Tibial nerve (tissue), 4 donors: ENCODE data around the gene ID4. TPM values are rescaled to one million over a fixed set of nuclear protein-coding genes. Genes with fewer than 3 reads are reported as not detected.
A peak's percentile ranks its signal among the peaks of the same experiment; 100 is the strongest.
"Not testable (repeated sequence)": the region's sequence is repeated elsewhere in the genome, so short reads cannot be mapped to it uniquely, and the experiment has no call there.

ENCODE experiments used
- DNase-seq, 2 donors: peaks; one replicate each; pipeline ENCODE4 v3.0.0-alpha.2; 2019; ENCODE audit warnings: low spot score in 2 of 2
- H3K27ac ChIP-seq, 4 donors: fragments of 200-600 bp; sonication (generic) in 3 of 4; one replicate each; pipeline ENCODE4 v1.5.1; 2017 to 2019; ENCODE audit warnings: mild to moderate bottlenecking in 1 of 4
- H3K27me3 ChIP-seq, 2 donors: fragments of 200-600 bp; sonication (generic) in 1 of 2; one replicate each; pipeline versions ENCODE4 v1.5.1 to v1.6.0; 2017 to 2019
- H3K36me3 ChIP-seq, 3 donors: fragments of 200-600 bp; sonication (generic); one replicate each; pipeline ENCODE4 v1.5.1; 2018 to 2019
- H3K4me1 ChIP-seq, 4 donors: fragments of 200-600 bp; sonication (generic) in 3 of 4; one replicate each; pipeline ENCODE4 v1.5.1; 2017 to 2019
- H3K4me3 ChIP-seq, 4 donors: fragments of 200-600 bp; sonication (generic) in 3 of 4; one replicate each; pipeline ENCODE4 v1.5.1; 2017 to 2019; ENCODE audit warnings: mild to moderate bottlenecking in 1 of 4, moderate library complexity in 1 of 4
- H3K9me3 ChIP-seq, 4 donors: fragments of 200-600 bp; sonication (generic) in 3 of 4; one replicate each; pipeline ENCODE4 v1.5.1; 2017 to 2019
- CTCF ChIP-seq, 5 experiments: fragments of 200-600 bp in 3 of 5; fragments of 450-650 bp in 2 of 5; sonication (generic) in 3 of 5; IDR thresholded peaks; one replicate each; pipeline ENCODE4 v1.5.1; 2016 to 2019; ENCODE audit warnings: antibody characterized with exemption in 5 of 5, mild to moderate bottlenecking in 3 of 5, moderate library complexity in 2 of 5
- EP300 ChIP-seq, 2 donors: sonication (generic); formaldehyde crosslinking; IDR thresholded peaks; one replicate each; pipeline ENCODE4 v1.6.1; 2017; ENCODE audit warnings: antibody characterized with exemption in 2 of 2, mild to moderate bottlenecking in 1 of 2
- POLR2A ChIP-seq, 2 donors: fragments of 450-650 bp; IDR thresholded peaks; one replicate each; pipeline ENCODE4 v1.6.1; 2017; ENCODE audit warnings: antibody characterized with exemption in 2 of 2, mild to moderate bottlenecking in 2 of 2, moderate library complexity in 2 of 2
- WGBS, 2 donors: methylation state at CpG; one replicate each; pipeline ENCODE4 v1.1.5; 2018; 5-methylcytosine and 5-hydroxymethylcytosine counted together
- total RNA-seq, 4 donors: library from RNA; depleted of rRNA; stranded (reverse); fragments of >200 nt; gene quantifications; one replicate each; pipeline ENCODE4 v1.1.0, GENCODE V29; 2016

Gene ID4
- total RNA-seq, 4 donors from 2014 or later: 27.0 to 69.0 (median 33.3) TPM

- peak overlapping the region in 2 of 4 donors; percentile 45 to 47 for H3K27ac ChIP-seq
- peaks cover 0 to 29% (median 12%) of the 10 kb centered on the region in 4 donors for H3K4me1 ChIP-seq
- no peak for TF ChIP-seq EP300 (IDR thresholded peaks at IDR 0.05)
- no peak for TF ChIP-seq CTCF (IDR thresholded peaks at IDR 0.05)
- no peak for TF ChIP-seq POLR2A (IDR thresholded peaks at IDR 0.05)
- no peaks in the 10 kb centered on the region for H3K9me3 ChIP-seq
- no peak for DNase-seq
- H3K4me3 ChIP-seq: no peak overlapping the region
- 49 to 72% methylated on average over 3 of the region's 3 CpGs for WGBS, 2 donors
- no peaks in the 10 kb centered on the region for H3K27me3 ChIP-seq
- peaks cover 0 to 3% (median 0%) of the 10 kb centered on the region in 3 donors for H3K36me3 ChIP-seq
Measured at GRCh38 chr6:19849196-19849595, 12.0 kb downstream of the ID4 start.

- Histone ChIP-seq H3K9me3 (no peaks in the 10 kb centered on the region), H3K4me1 (peaks cover 0 to 29% (median 12%) of the 10 kb centered on the region in 4 donors), H3K4me3 (no peak overlapping the region), H3K27me3 (no peaks in the 10 kb centered on the region), H3K36me3 (peaks cover 0 to 2% (median 0%) of the 10 kb centered on the region in 3 donors), H3K27ac (peak overlapping the region in 2 of 4 donors; percentile 45 to 47)
- WGBS, 2 donors: 88 to 91% methylated on average over 4 of the region's 4 CpGs
- DNase-seq: no peak
- TF ChIP-seq CTCF (IDR thresholded peaks at IDR 0.05): no peak
- no peak for TF ChIP-seq EP300 (IDR thresholded peaks at IDR 0.05)
- TF ChIP-seq POLR2A (IDR thresholded peaks at IDR 0.05): no peak
Measured at GRCh38 chr6:19849755-19850154, 12.6 kb downstream of the ID4 start.

DNA sequence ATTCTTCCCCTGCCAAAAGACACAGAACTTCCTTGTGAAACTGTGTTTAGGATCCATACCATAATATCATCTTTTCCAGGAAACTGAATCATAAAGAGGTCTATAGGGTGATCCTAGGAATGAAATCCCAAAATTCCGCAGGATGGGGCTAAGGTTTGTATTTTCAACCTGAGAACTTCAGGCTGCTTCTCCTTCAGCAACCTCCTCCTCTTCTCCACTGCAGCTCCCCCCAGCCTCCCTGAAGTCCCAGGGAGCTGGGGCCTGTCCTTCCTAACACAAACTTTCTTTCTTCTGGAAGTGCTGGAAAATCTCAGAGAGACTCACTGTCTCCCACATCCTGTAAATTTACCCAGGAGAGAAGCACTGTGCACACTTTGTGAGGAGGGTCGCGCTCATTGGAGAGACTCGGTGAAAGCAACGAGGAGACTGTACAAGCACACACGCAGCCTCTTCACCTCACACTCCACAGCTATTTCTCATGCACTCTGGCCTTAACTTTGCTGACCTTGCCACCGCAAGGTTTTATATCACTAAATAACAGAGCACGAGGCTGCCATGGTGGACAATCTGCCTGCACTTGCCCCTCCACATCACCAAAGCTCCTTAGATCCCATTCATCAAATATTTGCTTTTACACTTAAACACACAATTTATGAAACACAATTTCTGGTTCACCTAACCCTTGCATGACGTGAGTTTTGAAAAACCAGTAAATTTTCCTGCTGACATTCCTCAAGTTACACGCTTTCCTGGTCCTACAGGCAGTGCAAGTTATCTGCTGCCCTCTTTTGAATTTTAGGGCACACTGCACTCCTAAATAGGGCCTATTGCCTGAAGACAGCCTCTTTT is 14.3 kb downstream of the ID4 start:
- H3K36me3 ChIP-seq: no peaks in the 10 kb centered on the region
- no peak for TF ChIP-seq EP300 (IDR thresholded peaks at IDR 0.05)
- TF ChIP-seq POLR2A (IDR thresholded peaks at IDR 0.05): no peak
- peak; percentile 72 to 87 (median 82) for TF ChIP-seq CTCF (IDR thresholded peaks at IDR 0.05)
- peaks cover 0 to 21% (median 8%) of the 10 kb centered on the region in 4 donors for H3K4me1 ChIP-seq
- no peaks in the 10 kb centered on the region for H3K27me3 ChIP-seq
- H3K27ac ChIP-seq: peak overlapping the region in 2 of 4 donors; percentile 26 to 50
- no peaks in the 10 kb centered on the region for H3K9me3 ChIP-seq
- WGBS, 2 donors: 29 to 36% methylated on average over 10 of the region's 10 CpGs
- H3K4me3 ChIP-seq: peak overlapping the region in 1 of 4 donors; percentile 17
- DNase-seq: peak in 1 of 2 donors; percentile 46

DNA sequence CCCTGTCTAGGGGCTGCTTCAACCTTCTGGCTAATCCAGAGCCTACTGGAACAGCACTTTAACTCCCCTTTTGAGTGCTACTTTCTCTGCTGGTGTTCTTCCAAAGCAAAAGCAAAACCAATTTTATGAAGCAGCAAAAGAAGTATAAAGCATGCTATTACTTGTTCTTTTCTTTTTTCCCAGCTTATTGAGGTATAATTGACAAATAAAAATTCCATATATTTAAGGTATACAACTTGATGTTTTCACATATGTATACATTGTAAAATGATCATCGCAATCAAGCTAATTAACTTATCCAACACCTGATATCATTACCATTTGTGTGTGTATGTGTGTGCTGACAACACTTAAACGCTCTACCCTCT is 14.9 kb downstream of the ID4 start:
- no peaks in the 10 kb centered on the region for H3K27me3 ChIP-seq
- no peak overlapping the region for H3K27ac ChIP-seq
- no peaks in the 10 kb centered on the region for H3K36me3 ChIP-seq
- no peak overlapping the region for H3K4me3 ChIP-seq
- TF ChIP-seq EP300 (IDR thresholded peaks at IDR 0.05): no peak
- no peak for TF ChIP-seq CTCF (IDR thresholded peaks at IDR 0.05)
- TF ChIP-seq POLR2A (IDR thresholded peaks at IDR 0.05): no peak
- DNase-seq: no peak
- no peaks in the 10 kb centered on the region for H3K9me3 ChIP-seq
- peaks cover 0 to 21% (median 8%) of the 10 kb centered on the region in 4 donors for H3K4me1 ChIP-seq
- 92 to 96% methylated on average over 2 of the region's 2 CpGs for WGBS, 2 donors

GRCh38 chr6:19852927-19853326 is 15.8 kb downstream of the ID4 start:
- H3K36me3 ChIP-seq: no peaks in the 10 kb centered on the region
- no peak for TF ChIP-seq POLR2A (IDR thresholded peaks at IDR 0.05)
- TF ChIP-seq EP300 (IDR thresholded peaks at IDR 0.05): no peak
- no peak for TF ChIP-seq CTCF (IDR thresholded peaks at IDR 0.05)
- no peak for DNase-seq
- no peaks in the 10 kb centered on the region for H3K27me3 ChIP-seq
- 78 to 81% methylated on average over 6 of the region's 6 CpGs for WGBS, 2 donors
- no peak overlapping the region for H3K27ac ChIP-seq
- no peak overlapping the region for H3K4me3 ChIP-seq
- H3K4me1 ChIP-seq: peaks cover 0 to 21% (median 8%) of the 10 kb centered on the region in 4 donors
- H3K9me3 ChIP-seq: no peaks in the 10 kb centered on the region

DNA sequence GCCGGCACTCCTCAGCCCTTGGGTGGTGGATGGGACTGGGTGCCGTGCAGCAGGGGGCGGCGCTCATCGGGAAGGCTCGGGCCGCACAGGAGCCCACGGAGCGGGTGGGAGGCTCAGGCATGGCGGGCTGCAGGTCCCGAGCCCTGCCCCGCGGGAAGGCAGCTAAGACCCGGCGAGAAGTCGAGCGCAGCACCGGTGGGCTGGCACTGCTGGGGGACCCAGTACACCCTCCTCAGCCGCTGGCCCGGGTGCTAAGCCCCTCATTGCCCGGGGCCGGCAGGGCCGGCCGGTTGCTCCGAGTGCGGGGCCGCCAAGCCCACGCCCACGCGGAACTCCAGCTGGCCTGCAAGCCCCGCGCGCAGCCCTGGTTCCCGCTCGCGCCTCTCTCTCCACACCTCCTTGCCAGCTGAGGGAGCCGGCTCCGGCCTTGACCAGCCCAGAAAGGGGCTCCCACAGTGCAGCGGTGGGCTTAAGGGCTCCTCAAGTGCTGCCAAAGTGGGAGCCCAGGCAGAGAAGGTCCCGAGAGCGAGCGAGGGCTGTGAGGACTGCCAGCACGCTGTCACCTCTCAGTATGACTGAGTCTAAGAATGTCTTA is 17.3 kb downstream of the ID4 start:
- not testable (repeated sequence) for H3K4me3 ChIP-seq, H3K27ac ChIP-seq, H3K27me3 ChIP-seq, H3K36me3 ChIP-seq, H3K9me3 ChIP-seq, DNase-seq
- H3K4me1 ChIP-seq: peaks cover 0 to 14% (median 8%) of the 10 kb centered on the region in 4 donors
- 96 to 98% methylated on average over 25 to 29 of the region's 43 CpGs for WGBS, 2 donors
